RWPE1 (cell line): ENCODE measurements around the gene NAA38.

Source experiments
- CTCF ChIA-PET: fragments of 350-600 bp; sonication (Branson Sonifier 250); formaldehyde crosslinking; extraction: SDS; loops from one replicate; lab custom pipeline; 2021; lab: Yijun Ruan, JAX
- POLR2A ChIA-PET: fragments of 400-600 bp; formaldehyde crosslinking; extraction: SDS; loops from one replicate; lab custom pipeline; 2020; ENCODE audit warnings: antibody characterized with exemption; ENCODE audit not compliant: low non-redundant PET; lab: Yijun Ruan, JAX
- DNase-seq: peaks from one replicate; pipeline ENCODE4 v3.0.0; 2012; ENCODE audit warnings: low spot score
- H3K27ac ChIP-seq: fragments of 450-650 bp; 2 replicates; pipeline ENCODE4 v1.5.1; 2017
- CTCF ChIP-seq: fragments of 450-650 bp; conservative IDR thresholded peaks from 2 replicates; pipeline ENCODE4 v1.5.1; 2017; ENCODE audit warnings: low read depth, mild to moderate bottlenecking

NAA38 gene

DNA sequence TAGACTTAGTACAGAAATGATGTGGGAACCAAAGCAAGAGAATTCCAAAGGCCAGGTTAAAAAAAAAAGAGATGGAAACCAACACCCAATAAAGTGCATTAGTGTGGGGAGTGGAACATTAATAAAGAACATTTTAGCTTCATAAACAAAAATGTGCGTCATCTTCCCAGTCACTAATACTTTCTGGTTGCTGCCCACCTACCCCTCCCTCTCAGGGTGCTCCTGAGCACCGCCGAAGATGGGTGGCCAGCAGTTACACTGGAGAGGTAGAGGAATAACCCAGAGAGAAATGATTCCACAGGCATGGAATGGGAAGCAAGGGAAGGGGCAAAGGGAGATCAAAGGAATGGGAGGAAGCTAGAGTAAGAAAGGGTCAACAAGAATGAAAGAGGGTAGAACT is 25.3 kb upstream of the NAA38 start:
- no peak for DNase-seq
- no peak for TF ChIP-seq CTCF
- CTCF ChIA-PET = no interaction called here
- H3K27ac ChIP-seq = no peak overlapping the region
- POLR2A ChIA-PET = no interaction called here

DNA sequence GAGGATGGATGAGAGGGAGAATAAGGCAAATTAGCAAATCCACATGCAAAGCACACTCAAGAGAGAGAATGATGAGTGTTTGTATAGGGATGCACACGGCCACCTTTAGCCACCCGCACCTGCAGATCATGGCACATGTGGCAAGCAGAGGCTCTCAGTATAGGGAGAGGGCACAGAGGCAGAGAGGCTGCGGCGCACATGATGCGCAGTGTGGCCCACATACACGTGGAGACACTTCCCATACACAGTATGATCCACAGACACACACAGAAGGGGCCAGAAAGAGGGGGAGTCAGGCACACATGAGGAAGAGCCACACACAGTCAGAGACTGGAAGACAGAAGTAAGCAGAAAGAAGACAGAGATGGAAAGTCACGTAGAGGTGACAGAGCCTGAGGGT is 24.7 kb upstream of the NAA38 start:
- DNase-seq = no peak
- H3K27ac ChIP-seq = peak overlapping the region; percentile 36
- no peak for TF ChIP-seq CTCF
- ChIA-PET CTCF (no interaction called here), POLR2A (no interaction called here)

GRCh38 chr17:7881276-7882054 is 24.1 kb upstream of the NAA38 start:
- no peak for DNase-seq
- CTCF ChIA-PET = no interaction called here
- TF ChIP-seq CTCF = no peak
- H3K27ac ChIP-seq = peak overlapping the region; percentile 36
- POLR2A ChIA-PET = no interaction called here

GRCh38 chr17:7880076-7880868 is 22.9 kb upstream of the NAA38 start:
- DNase-seq = no peak
- ChIA-PET CTCF (no interaction called here), POLR2A (interaction anchor here (0.5 kb wide), 1 partner anchor 14 kb away, joined by 8 read pairs; no protein-coding TSS in a partner anchor)
- no peak overlapping the region for H3K27ac ChIP-seq
- no peak for TF ChIP-seq CTCF

- no peak for DNase-seq
- TF ChIP-seq CTCF = no peak
- ChIA-PET CTCF (interaction anchor here (0.6 kb wide), 1 partner anchor 1143 kb away, joined by 3 read pairs; no protein-coding TSS in a partner anchor), POLR2A (no interaction called here)
- no peak overlapping the region for H3K27ac ChIP-seq
Measured at GRCh38 chr17:7878234-7878633, 20.9 kb upstream of the NAA38 start.

GRCh38 chr17:7875804-7876370 is 18.5 kb upstream of the NAA38 start:
- no peak for TF ChIP-seq CTCF
- DNase-seq = no peak
- ChIA-PET POLR2A (no interaction called here), CTCF (no interaction called here)
- no peak overlapping the region for H3K27ac ChIP-seq
